B cell (primary cell): ENCODE results near the gene UQCC3. TPM values are rescaled to one million over a fixed set of nuclear protein-coding genes. Genes with fewer than 3 reads are reported as not detected.

Experiments
- ATAC-seq: fragments of 200-7000 bp; cut with Tn5 transposase; one replicate; pipeline ENCODE4 v1.10.0; 2021; ENCODE audit warnings: low read depth, mild to moderate bottlenecking, moderate number of reproducible peaks, moderate library complexity
- CTCF ChIA-PET: fragments of 350-600 bp; sonication (Branson Sonifier 250); formaldehyde crosslinking; loops from one replicate; lab custom pipeline; 2021; ENCODE audit warnings: antibody characterized with exemption, inconsistent platforms; lab: Charles Lee
- POLR2A ChIA-PET: fragments of 350-600 bp; sonication (Branson Sonifier 250); formaldehyde crosslinking; loops from one replicate; lab custom pipeline; 2021; ENCODE audit warnings: antibody characterized with exemption; lab: Charles Lee
- DNase-seq: peaks from one replicate; pipeline ENCODE4 v3.0.0; 2013
- H2AFZ ChIP-seq: 2 replicates; pipeline ENCODE4 v1.6.1; 2012; ENCODE audit warnings: mild to moderate bottlenecking, low read depth, low read length; ENCODE audit not compliant: insufficient read depth, poor library complexity, severe bottlenecking
- H3K27ac ChIP-seq, 2 donors: 1 replicate in 1 of 2; 2 replicates in 1 of 2; pipeline ENCODE4 v1.5.1; 2012 to 2013; ENCODE audit warnings: low read length in 2 of 2, mild to moderate bottlenecking in 2 of 2, moderate library complexity in 1 of 2
- H3K27me3 ChIP-seq, 4 experiments: fragments of 200-600 bp in 1 of 4; sonication (generic) in 1 of 4; replicated peaks in 1 of 4; 1 replicate in 2 of 4; 2 replicates in 2 of 4; pipeline versions ENCODE4 v1.6.1 to v1.7.0; 2013 to 2016; ENCODE audit warnings: low read length in 3 of 4, mild to moderate bottlenecking in 2 of 4, mixed read lengths in 1 of 4, moderate library complexity in 1 of 4; ENCODE audit not compliant: insufficient read depth in 4 of 4, control insufficient read depth in 3 of 4; ENCODE audit errors: control extremely low read depth in 1 of 4
- H3K36me3 ChIP-seq, 2 experiments: replicated peaks in 1 of 2; 1 replicate in 1 of 2; 2 replicates in 1 of 2; pipeline versions ENCODE4 v1.6.1 to v1.7.1; 2013; ENCODE audit warnings: low read length in 1 of 2; ENCODE audit not compliant: insufficient read depth in 2 of 2, control insufficient read depth in 1 of 2; ENCODE audit errors: control extremely low read depth in 1 of 2, extremely low read depth in 1 of 2
- H3K4me1 ChIP-seq, 2 donors: fragments of 200-600 bp in 1 of 2; sonication (generic) in 1 of 2; 1 replicate in 1 of 2; 2 replicates in 1 of 2; pipeline versions ENCODE4 v1.5.1 to v1.6.1; 2013 to 2017; ENCODE audit warnings: low read length in 2 of 2; ENCODE audit not compliant: control insufficient read depth in 2 of 2, insufficient read depth in 2 of 2
- H3K4me2 ChIP-seq: replicated peaks from 2 replicates; pipeline ENCODE3; 2012; ENCODE audit warnings: mild to moderate bottlenecking, low read depth, low read length; ENCODE audit not compliant: poor library complexity, severe bottlenecking
- H3K4me3 ChIP-seq, 5 experiments: fragments of 200-600 bp in 1 of 5; sonication (generic) in 1 of 5; 1 replicate in 3 of 5; 2 replicates in 2 of 5; pipeline versions ENCODE4 v1.5.1 to v1.7.0; 2011 to 2016; ENCODE audit warnings: low read length in 4 of 5, mild to moderate bottlenecking in 4 of 5, low read depth in 2 of 5, control low read depth in 1 of 5, moderate library complexity in 1 of 5; ENCODE audit not compliant: insufficient read depth in 1 of 5; ENCODE audit errors: control extremely low read depth in 1 of 5, extremely low read depth in 1 of 5
- H3K79me2 ChIP-seq: fragments of 200-600 bp; sonication (generic); one replicate; pipeline ENCODE4 v1.6.0; 2016; ENCODE audit warnings: low read length; ENCODE audit not compliant: control insufficient read depth, insufficient read depth
- H3K9ac ChIP-seq: fragments of 200-600 bp; sonication (generic); 2 replicates; pipeline ENCODE4 v1.6.1; 2017; ENCODE audit warnings: mild to moderate bottlenecking, low read length, moderate library complexity
- H3K9me3 ChIP-seq, 3 donors: one replicate each; pipeline versions ENCODE4 v1.6.1 to v1.7.1; 2013; ENCODE audit warnings: low read length in 2 of 3; ENCODE audit not compliant: control insufficient read depth in 2 of 3, insufficient read depth in 1 of 3; ENCODE audit errors: control extremely low read depth in 1 of 3
- H4K20me1 ChIP-seq: 2 replicates; pipeline ENCODE4 v1.6.0; 2012; ENCODE audit warnings: mild to moderate bottlenecking, low read length; ENCODE audit not compliant: insufficient read depth, control insufficient read depth, poor library complexity, severe bottlenecking
- H3K27ac Mint-ChIP-seq: one replicate; pipeline ENCODE4 v1.8.0; 2021; ENCODE audit warnings: mixed read lengths
- H3K27me3 Mint-ChIP-seq: one replicate; pipeline ENCODE4 v1.8.0; 2021; ENCODE audit warnings: mixed read lengths
- H3K4me1 Mint-ChIP-seq: one replicate; pipeline ENCODE4 v1.8.0; 2021; ENCODE audit warnings: mixed read lengths
- H3K4me3 Mint-ChIP-seq: one replicate; pipeline ENCODE4 v1.8.0; 2021; ENCODE audit warnings: mixed read lengths
- H3K9me3 Mint-ChIP-seq: one replicate; pipeline ENCODE4 v1.8.0; 2022; ENCODE audit warnings: mixed read lengths; ENCODE audit not compliant: insufficient read depth
- CTCF ChIP-seq: fragments of 200-600 bp; IDR thresholded peaks from one replicate; pipeline ENCODE4 v1.8.0; 2022; ENCODE audit warnings: antibody characterized with exemption, mild to moderate bottlenecking
- EZH2 ChIP-seq: IDR thresholded peaks from 2 replicates; pipeline ENCODE4 v1.6.1; 2012; ENCODE audit warnings: borderline replicate concordance, low read depth, mild to moderate bottlenecking, moderate library complexity, low read length; ENCODE audit not compliant: insufficient read depth, poor library complexity, severe bottlenecking
- WGBS: methylation state at CpG from one replicate; pipeline ENCODE4 v1.1.5; 2013; ENCODE audit warnings: missing lambda C conversion rate; ENCODE audit not compliant: insufficient coverage; 5-methylcytosine and 5-hydroxymethylcytosine counted together
- intact Hi-C: fragments of 100-400 bp; cut with micrococcal nuclease; formaldehyde crosslinking; loops from one replicate; pipeline ENCODE4 v1.10.0; 2022
- polyA plus RNA-seq: library from polyadenylated mRNA; depleted of rRNA; stranded (reverse); fragments of >200 nt; gene quantifications from 2 replicates; pipeline ENCODE4 v1.2.3, GENCODE V29; 2012
- total RNA-seq, 2 donors: library from RNA; stranded (reverse); fragments of 120-200 nt in 1 of 2; gene quantifications; 1 replicate in 1 of 2; 2 replicates in 1 of 2; pipeline versions ENCODE4 v1.2.3 to v1.2.4, GENCODE V29; 2013 to 2022

Gene UQCC3
- total and polyA plus RNA-seq, 2 donors (not counting 1 experiment from before 2014, with no cell fraction given) = 5.6 to 6.5 TPM

- Mint-ChIP-seq H3K4me3 (peak within 1 kb of the TSS; percentile 97), H3K4me1 (peaks cover 26% of the 10 kb centered on the region), H3K27ac (peak within 1 kb of the TSS; percentile 95), H3K27me3 (no peaks in the 10 kb centered on the region), H3K9me3 (no peaks in the 10 kb centered on the region)
- Histone ChIP-seq H2AFZ (peak within 1 kb of the TSS; percentile 76), H4K20me1 (peaks cover 14% of the 10 kb centered on the region), H3K4me2 (peak within 1 kb of the TSS; percentile 84), H3K4me3 (peak within 1 kb of the TSS; percentile 54 to 98 (median 90)), H3K9me3 (no peaks in the 10 kb centered on the region), H3K27me3 (no peaks in the 10 kb centered on the region), H3K9ac (peak within 1 kb of the TSS; percentile 90), H3K79me2 (peaks cover 72% of the 10 kb centered on the region), H3K36me3 (peaks cover 0 to 40% of the 10 kb centered on the region in 2 experiments), H3K4me1 (peaks cover 14 to 21% of the 10 kb centered on the region in 2 donors), H3K27ac (peak within 1 kb of the TSS; percentile 75 to 89)
- intact Hi-C loops = loop anchor here (1.0 to 2.0 kb wide), 9 partner anchors 19 to 186 kb away; partner anchors contain the start of genes C11orf98, CSKMT, EML3 and MTA2
- DNase-seq (peak; percentile 97), ATAC-seq (peak; percentile 99)
- ChIA-PET POLR2A (interaction anchor here (0.5 to 4.7 kb wide), 11 partner anchors 18 to 205 kb away, joined by 3 to 32 read pairs (median 4); partner anchors contain the start of genes C11orf98, CSKMT, LBHD1 and TMEM223), CTCF (interaction anchor here (0.8 to 1.6 kb wide), 6 partner anchors 26 to 140 kb away, joined by 3 to 5 read pairs (median 3); partner anchors contain the start of genes MTA2 and TUT1)
- TF ChIP-seq CTCF = no peak
- no peak for TF ChIP-seq EZH2
- 1% methylated on average over 71 of the region's 73 CpGs for WGBS
These were observed 25.3 kb upstream of the UQCC3 start, which contains the start of gene GANAB for GRCh38 chr11:62645946-62646824. Gene GANAB, minus strand, starts transcription at chr11:62646613. Its CDS starts 14 bp downstream, at chr11:62646599.
